ENCODE data around the gene MYO3B.
"Not testable (repeated sequence)": the region's sequence is repeated elsewhere in the genome, so short reads cannot be mapped to it uniquely, and the experiment has no call there.

The MYO3B gene

DNA sequence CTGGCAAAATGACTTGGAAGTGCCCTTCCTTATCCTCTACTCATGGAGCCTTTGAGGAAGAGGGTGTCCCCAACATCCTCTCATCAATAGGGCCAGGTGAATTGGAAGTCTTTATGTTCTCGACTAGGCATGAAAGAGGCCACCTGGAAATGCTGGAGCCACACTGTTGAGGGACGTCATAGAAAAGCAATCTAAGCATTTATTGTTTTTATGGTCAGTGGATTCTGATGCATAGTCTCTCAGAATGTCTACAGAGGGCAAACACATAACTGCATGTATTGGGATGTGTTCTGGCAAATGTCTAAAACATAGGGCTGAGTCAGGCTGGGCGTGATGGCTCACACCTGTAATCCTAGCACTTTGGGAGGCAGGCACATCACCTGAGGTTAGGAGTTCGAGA is 290.6 kb downstream of the MYO3B start:
- no peak for DNase-seq (ENCODE audit: low spot score)

DNA sequence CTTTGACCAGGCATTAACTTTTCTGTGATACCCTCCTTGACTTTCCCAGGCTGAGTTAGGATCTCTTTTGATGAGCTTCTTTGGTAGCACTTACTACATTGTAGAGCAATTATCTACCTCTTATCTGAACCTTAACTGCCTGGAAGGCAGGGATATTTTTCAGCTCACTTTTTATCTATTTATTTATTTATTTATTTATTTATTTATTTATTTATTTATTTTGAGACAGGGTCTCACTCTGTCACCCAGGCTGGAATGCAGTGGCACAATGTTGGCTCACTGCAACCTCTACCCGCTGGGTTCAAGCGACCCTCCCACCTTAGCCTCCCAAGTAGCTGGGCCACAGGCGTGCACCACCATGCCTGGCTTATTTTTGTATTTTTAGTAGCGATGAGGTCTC is 294.6 kb downstream of the MYO3B start:
- DNase-seq (ENCODE audit: low spot score), result not testable (repeated sequence)

DNA sequence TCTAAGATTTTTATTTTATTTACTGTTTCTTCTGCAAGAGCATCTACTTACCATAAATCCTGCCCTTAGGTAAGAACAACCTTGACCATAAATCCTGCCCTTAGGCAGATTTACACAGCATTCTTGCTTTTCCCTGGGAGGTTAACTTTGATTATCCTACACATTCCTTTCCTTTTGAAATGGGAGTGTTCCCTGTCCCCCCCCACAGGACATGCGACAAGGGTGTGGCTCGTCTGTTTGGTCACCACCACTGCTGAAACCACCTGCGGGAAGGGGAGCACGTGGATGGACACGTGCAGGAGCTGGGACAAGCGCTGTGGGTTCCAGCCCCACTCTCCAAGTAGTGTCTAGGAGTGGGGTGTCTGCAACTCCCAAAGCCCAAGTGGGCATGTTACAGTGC is 297.9 kb downstream of the MYO3B start:
- no peak for DNase-seq (ENCODE audit: low spot score)

DNA sequence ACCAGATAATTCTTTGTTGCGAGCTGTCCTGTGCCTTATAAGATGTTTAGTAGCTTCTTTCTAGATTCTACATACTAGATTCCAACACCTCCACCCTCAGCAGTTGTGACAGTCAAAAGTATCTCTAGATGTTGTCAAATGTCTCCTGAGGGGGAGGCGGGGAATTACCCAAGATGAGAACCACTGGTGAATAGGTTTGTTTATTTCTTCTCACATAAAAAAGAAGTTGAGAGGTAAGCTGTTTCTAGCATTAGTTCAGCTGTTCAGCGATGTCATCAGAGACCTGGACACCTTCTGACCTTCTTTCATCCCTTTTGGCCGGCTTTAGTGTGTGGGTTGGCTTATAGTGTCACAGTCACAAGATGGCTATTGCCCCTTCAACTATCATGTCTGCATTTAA is 299.7 kb downstream of the MYO3B start:
- DNase-seq (ENCODE audit: low spot score), result no peak

DNA sequence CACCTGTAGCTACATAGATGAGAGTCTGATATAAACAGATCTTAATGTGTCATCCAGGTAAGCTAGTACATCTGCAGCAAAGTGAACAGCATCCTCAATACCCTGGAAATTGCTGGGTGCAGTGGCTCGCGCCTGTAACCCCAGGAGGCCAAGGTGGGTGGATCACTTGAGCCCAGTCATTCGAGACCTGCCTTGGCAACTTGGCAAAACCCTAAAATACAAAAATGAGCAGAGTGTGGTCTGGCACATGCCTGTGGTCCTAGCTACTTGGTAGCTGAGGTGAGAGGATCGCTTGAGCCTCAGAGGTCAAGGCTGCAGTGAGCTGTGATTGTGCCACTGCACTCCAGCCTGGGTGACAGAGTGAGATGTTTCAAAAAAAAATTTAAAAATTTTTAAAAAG is 303.3 kb downstream of the MYO3B start:
- DNase-seq (ENCODE audit: low spot score), result no peak

DNA sequence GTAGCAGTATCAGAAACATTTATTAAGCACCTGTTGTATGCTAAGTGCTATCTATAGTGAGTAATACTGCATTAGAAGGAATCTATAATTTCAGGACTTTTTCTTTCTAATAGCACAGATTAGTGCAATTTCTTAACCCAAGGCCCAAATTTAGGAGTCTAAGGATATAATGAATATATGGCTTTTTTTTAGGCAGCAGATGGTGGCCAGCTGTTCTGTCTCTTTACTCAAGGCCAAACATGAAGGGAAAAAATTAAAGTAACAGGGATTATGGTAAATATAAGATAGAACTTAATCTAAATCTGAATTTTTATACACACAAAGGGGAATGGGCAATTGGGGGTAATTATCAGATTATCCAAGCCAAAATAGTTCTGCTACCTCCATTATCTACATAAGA is 306.6 kb downstream of the MYO3B start:
- DNase-seq (ENCODE audit: low spot score), result no peak

DNA sequence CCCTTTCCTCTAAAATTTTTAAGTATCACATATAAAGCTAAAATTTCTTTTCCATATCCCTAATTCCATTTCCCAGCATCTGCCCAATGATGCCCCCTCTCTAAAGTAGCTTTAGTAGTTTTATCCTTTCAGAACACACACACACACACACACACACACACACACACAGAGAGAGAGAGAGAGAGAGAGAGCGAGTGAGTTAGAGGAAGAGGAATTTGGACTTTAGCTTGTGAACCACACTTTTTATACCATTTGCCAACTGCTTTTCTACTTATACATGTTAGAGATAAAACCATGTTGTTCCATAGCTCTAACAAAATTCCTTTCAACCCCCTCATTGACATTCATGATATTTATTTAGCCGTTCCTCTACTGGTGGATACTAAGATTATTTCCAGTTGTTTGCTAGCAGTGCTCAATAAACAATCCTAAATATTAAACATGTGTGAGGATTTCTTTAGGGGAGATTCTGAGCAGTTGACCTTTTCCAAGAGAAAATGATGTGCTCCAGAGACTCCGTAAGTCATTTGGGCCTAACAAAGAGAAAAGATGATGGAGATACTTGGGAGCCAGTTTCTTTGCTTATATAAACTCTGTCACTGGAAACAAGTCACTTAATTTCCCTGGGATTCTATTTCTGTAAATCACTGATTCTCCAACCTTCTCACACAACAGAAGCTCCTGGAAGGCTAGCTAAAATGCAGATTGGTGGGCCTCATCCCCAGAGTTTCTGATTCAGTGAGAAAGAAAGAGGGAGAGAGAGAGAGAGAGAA is 307.5 kb downstream of the MYO3B start:
- no peak for DNase-seq (ENCODE audit: low spot score)

DNA sequence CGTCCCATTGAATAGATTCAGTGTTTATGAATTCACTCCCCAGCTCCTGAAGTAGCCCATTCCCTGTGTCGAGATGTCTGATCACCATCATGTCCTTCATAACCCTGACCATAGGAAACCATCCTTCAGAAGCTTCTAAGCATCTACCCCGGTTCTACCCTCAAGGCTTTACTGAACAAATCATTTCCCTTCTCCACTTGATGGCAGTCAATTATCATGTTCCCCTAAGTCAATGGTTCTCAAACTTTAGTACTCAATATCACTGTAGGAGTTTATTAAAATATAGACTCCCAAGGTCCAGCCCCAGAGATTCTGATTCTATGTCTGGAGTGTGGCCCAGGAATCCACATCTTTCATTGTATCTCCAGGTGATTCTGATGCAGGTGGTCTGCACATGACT is 308.8 kb downstream of the MYO3B start:
- DNase-seq (ENCODE audit: low spot score), result no peak

DNA sequence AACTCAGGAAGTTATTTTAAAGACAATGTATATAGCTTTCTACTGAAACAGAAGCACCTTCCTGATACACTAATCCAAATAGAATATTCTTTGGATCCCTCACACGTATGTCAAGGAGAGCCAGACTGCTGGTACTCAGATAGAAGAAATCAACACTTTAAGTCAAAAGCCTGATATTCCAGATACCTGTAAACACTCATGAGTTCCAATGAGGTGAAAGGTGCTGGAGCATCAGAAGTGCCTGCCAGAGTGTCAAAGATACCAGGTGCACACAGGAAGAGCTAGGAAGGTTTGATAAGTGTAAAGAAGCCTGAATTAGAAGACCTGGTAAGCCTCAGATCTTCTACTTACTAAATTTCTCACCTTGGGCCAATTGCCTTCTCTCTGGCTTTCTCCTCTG is 310.9 kb downstream of the MYO3B start:
- DNase-seq (ENCODE audit: low spot score), result no peak

DNA sequence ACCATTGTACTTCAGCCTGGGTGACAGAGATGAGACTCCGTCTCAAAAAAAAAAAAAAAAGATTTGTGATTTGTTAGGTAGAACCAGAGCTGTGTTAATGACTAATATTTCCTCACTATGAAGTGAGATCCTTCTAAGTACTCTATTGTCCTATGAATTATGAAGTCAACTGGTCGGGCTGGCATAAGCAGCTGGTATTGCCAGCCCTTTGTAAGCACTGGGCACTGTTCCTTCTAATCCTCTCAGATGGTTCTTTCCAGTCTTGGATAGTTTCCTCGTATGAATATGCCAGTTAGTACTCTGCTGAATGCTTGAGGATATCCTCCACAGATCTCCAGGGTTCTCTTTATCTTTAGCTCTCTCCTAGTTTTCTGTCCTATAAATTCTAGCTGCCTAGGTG is 314.1 kb downstream of the MYO3B start:
- DNase-seq (ENCODE audit: low spot score), result no peak

DNA sequence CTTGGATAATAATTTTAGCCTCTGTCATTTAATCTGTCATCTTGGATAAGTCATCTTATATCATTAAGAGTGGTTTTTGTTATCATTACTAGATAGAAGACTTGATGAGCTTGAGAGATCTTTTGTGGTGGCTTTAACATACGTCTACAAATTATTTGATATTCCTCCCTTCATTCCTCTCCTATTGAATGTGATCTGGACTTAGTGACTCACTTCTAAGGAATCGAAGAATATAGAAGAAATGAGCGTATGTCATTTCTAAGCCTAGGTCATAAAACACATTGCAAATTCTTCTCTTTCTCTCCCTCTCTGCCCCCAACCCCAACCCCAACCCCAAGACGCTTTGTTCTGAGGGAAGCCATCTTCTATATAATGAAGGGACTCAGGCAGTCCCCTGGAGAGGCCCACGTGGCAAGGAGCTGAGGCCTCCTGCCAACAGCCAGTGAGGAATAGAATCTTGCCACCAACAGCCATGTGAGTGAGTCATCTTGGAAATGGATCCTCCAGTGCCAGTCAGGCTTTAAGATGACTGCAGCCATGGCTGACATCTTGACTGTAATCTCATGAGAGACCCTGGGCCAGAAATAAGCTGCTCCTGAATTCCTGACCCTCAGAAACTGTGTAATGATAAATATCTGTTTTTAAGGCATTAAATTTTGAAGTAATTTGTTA is 315.6 kb downstream of the MYO3B start:
- no peak for DNase-seq (ENCODE audit: low spot score)

DNA sequence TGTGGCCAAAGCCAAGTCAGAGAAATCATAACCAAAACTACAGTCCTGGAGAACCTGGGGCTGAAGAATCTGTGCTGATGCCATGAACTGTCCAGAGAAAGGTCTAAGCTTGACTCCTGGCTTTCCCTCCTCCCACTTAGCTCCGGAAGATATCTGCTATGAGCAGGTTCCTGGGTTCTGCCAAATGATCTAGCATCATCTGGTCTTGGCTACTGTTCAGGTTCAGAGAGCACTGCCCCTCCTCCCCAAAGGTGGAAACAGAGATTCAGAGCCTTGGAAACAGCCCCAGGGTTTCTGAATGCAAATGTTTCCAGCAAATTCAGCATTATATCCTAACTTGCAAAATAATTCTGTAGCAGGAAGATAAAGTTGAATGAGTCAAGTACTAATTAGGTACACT is 317.9 kb downstream of the MYO3B start:
- DNase-seq (ENCODE audit: low spot score), result no peak

DNA sequence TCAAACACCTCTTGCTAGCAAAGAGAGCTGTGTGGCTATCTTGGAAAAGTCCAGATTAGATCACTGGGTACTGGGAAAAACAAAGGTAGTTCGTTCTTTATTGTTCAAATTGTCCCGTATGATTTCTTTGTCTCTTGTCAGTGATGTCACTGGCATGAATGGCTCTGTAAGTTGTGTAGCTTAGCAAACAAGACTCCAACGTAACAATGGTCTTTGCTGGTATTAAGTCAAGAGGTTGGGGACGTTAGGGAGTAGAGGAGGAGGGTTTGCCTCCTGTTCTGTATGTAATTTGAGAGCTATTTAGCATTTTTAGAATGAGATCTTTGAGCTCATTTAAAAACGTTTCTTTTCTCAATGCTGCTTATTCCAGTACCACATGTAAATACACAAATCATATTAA is 320.7 kb downstream of the MYO3B start:
- no peak for DNase-seq (ENCODE audit: low spot score)

DNA sequence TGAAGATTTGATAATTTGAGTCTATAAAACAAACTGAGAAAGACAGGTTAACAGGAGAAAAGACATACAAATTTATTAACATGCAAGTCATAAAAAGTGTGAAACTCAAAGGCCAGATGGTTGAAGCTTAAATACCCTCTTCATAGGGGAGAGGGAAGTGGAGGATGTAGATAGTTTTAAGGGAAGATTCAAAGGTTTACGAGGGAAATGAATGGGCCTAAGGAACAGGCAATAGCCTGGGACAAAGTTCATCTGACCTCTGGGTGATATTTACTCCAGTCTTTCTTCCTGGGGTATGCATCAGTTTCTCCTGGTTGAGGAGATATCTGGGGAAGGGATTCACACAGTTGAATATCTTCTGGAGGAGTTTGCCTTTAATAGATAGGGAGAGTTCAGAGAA is 322.2 kb downstream of the MYO3B start:
- DNase-seq (ENCODE audit: low spot score), result no peak

DNA sequence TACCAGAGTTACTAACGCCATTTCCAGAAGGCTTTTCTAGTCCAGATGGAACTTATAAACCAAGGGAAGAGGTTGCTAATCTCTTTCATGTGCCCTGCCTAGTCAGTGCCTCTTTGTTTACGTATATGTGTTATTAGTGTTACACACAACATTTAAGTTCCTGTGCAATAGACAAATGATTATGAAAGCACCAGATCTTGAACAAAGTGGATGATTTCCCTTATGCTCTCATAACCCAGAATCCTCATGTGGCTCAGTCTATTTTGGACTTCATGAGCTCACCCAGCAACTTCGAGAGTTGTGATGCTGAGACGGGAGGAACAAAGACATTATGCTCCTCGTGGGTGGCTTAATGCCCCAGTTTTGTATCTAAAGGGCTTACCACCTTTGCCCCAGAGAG is 322.8 kb downstream of the MYO3B start:
- DNase-seq (ENCODE audit: low spot score), result no peak

DNA sequence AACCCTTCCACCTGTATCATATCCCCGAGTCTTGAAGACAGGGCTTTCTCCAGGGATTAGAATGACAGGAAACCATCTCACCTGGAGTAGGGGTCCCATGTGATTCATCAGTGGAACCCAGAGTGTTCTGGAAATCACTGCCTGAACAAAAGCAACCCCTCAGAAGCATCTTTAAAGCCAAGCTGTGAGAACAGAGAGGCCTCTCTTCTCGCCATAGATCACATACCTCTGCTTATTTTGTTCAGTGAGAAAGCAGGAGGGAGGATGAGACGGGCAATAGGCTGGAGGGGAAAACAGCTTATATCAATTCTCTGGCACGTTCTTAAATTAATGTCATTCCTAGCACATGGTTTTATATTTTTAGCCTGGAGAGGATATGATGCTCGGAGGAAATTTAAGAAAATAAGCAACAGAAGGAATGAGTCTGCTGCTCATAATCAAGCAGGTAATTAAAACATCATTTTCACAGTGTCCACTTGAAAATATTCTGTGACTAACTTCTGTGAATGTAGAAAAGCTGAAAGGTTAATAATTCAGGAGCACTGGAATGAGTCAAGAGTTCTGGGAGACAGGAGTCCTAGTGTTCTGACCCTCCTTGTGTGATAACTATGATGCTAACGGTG is 323.6 kb downstream of the MYO3B start:
- DNase-seq (ENCODE audit: low spot score), result no peak

DNA sequence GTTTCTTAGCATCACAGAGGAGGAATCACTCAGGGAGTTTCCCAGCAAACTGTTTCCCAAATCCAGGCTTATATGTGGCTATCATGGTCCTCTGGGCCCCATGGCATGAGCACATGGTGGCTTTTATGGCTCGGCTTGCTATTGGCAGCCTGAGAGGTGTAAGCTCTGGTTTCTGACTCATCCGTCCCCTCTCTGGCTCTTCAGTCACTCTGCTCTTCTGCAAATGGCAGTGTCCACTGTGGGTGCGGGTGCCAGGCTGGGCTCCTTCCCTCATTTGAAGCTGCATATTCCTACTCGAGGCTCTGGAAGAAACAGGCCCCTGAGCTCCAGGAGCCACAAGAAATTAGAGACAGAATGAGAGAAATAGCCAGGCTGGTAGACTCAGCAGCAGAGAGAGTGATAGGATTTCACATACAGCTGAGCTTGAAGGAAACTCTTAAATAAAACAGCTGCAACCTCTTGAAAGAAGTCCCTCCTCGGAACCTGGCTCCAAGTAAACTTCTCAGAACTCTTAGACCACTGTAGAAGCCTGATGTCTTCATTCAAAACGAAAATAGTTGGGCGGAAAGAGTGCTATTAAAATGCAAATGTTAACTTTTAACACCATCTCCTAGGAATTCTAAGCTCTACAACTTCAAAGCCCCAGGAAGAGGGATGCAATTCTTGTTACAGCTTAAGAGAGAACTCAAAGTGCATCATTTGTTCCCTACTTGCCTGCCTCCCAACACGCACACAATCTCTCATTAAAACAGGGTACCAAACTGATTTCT is 324.6 kb downstream of the MYO3B start:
- DNase-seq (ENCODE audit: low spot score), result no peak

DNA sequence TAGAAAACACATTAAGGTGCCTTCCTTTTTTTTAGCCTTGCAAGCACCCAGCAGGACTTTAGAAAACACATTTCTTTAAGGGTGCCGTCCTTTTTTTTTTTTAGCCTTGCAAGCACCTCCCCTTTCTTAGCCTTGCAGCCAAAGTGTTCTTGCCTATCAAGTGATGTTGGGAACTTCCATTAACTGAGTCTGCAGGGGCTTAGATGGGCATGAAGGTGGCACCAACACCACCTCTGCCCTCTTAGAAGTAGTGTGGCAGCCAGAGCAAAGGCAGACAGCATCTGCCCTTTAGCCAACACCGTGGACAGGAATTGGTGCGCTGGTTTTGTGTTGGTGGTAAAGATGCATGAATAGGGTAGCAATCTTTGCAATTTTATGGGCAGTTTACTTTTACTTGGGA is 325.6 kb downstream of the MYO3B start:
- DNase-seq (ENCODE audit: low spot score), result no peak

DNA sequence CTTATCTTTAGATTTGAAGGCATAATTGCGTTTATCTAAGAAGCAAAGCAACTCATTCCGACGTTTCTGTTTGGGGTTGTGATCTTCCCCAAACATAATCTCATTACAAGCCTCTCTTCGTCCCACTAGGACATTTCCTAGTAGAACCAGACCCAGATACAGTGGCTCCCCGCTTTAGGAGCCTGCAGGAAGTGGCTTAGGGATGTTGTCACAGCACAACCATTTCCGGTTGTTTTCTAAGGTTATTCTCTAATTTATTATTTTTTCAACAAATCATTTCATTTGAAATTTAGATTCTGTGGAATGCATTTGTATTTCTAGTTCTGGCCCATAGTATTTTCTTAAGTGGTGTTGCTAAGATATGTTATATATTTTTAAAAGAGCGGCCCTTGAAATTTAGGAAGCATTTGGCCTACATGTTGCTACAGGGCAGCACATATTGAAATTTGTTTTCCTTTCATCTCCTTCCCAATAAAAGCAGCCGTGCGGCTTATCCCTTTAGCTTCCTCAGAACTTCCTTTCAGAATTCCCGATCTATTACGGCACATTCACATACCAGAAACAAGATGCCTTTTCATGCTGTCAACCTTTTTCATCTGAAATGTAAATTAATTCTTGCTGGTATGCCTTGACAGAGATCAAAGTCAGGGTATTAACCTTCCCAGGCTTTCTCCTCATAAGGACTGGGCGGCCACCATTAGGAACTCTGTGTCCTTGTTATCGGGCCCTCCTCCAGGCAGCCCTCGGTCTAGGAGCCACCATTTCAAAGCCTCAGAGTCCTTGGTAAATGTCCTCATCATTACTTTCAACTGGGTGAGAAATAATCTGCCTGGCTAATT is 326.2 kb downstream of the MYO3B start:
- DNase-seq (ENCODE audit: low spot score), result no peak

DNA sequence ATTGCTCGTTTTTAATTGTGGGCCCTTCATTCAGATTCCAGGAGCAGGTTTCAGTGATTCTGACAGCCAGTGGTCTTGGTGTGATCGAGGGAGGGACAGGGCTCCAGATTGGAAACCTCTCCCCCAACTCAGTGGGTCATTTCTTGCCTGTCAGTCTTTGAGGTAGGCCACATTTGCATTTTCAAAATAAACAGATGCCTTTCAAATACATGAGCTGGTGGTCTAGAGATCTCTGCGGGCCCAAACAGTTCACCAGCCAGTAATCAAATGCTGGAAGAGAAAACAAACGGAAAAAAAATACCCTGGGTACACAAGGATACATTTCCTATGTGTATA is 326.8 kb downstream of the MYO3B start:
- no peak for DNase-seq (ENCODE audit: low spot score)

DNA sequence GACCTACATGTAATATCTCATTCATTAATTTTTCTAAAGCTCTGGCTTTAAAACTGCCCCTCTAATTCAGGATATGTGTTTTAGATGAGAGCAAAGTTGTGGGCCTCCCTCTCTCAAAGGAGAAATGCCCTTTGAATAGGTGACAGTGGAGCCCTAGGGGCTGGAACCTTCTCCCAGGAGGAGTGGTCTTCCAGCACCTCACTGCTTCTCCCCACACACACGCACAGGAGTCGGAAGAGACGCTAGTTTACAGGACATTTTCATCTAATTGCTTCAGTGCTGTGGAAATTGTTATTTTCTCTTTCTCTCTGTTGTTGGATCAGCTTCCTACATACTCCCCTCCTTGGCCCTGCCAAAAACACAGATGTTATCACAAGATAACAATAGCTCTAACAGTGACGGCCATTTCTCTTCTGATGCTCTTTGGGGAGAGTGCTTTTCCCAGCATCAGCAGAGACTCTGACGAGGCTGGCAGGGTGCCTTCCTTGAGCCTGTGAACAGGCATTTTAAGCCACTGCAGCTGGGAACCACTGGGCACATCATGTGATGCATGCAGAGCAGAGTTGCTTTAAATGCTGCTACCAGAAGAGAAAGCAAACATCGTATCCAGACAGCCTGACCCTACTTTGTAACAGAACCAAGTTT is 327.8 kb downstream of the MYO3B start:
- no peak for DNase-seq (ENCODE audit: low spot score)

Data from CD4-positive, alpha-beta T cell treated with Interleukin-6 at 100 ng/mL for 8 hours (primary cell).